Caco-2 (cell line): ENCODE data around the gene BEST1. TPM values are rescaled to one million over a fixed set of nuclear protein-coding genes. Genes with fewer than 3 reads are reported as not detected.

Source experiments
- BruUV-seq: library from RNA; stranded (reverse); fragments of 400-500 nt; replicated peaks from 2 replicates; lab custom pipeline; 2021; lab: Mats Ljungman, UMichigan
- CTCF ChIA-PET: fragments of 300-600 bp; sonication (Branson Sonifier 250); formaldehyde crosslinking; loops from one replicate; lab custom pipeline; 2022; ENCODE audit warnings: antibody characterized with exemption; lab: Charles Lee
- POLR2A ChIA-PET: fragments of 300-600 bp; sonication (Branson Sonifier 250); formaldehyde crosslinking; loops from one replicate; lab custom pipeline; 2022; ENCODE audit warnings: antibody characterized with exemption; lab: Charles Lee
- DNase-seq, 2 experiments: peaks; one replicate each; pipeline versions ENCODE4 v3.0.0 to v3.0.0-alpha.2; 2020 to 2022
- H3K27me3 ChIP-seq: replicated peaks from 2 replicates; pipeline ENCODE4 v1.6.0; 2011; ENCODE audit warnings: low read length; ENCODE audit not compliant: control insufficient read depth, insufficient read depth
- H3K36me3 ChIP-seq: 2 replicates; pipeline ENCODE4 v1.5.1; 2011; ENCODE audit warnings: low read length; ENCODE audit not compliant: control insufficient read depth, insufficient read depth
- H3K4me1 ChIP-seq: fragments of 250-450 bp; sonication (Bioruptor Pico); 2 replicates; pipeline ENCODE4 v1.5.1; 2020; ENCODE audit warnings: mild to moderate bottlenecking
- H3K4me3 ChIP-seq: 2 replicates; pipeline ENCODE4 v1.5.1; 2011; ENCODE audit warnings: low read depth, mild to moderate bottlenecking, control low read depth, low read length
- H3K9me3 ChIP-seq: fragments of 250-450 bp; sonication (Bioruptor Pico); 2 replicates; pipeline ENCODE4 v1.5.1; 2020; ENCODE audit warnings: mild to moderate bottlenecking, moderate library complexity
- H3K27ac Mint-ChIP-seq: one replicate; pipeline ENCODE4 v1.8.0; 2022; ENCODE audit warnings: mixed read lengths; ENCODE audit not compliant: unreplicated experiment
- H3K27me3 Mint-ChIP-seq: one replicate; pipeline ENCODE4 v1.8.0; 2022; ENCODE audit warnings: mixed read lengths; ENCODE audit not compliant: insufficient read depth, unreplicated experiment
- H3K36me3 Mint-ChIP-seq: one replicate; pipeline ENCODE4 v1.8.0; 2022; ENCODE audit warnings: mild to moderate bottlenecking, mixed read lengths; ENCODE audit not compliant: insufficient read depth, unreplicated experiment
- H3K4me1 Mint-ChIP-seq: one replicate; pipeline ENCODE4 v1.8.0; 2022; ENCODE audit warnings: low read depth, mixed read lengths; ENCODE audit not compliant: unreplicated experiment
- H3K4me3 Mint-ChIP-seq: one replicate; pipeline ENCODE4 v1.8.0; 2022; ENCODE audit warnings: mild to moderate bottlenecking, moderate library complexity, mixed read lengths; ENCODE audit not compliant: unreplicated experiment
- H3K9me3 Mint-ChIP-seq: one replicate; pipeline ENCODE4 v1.8.0; 2022; ENCODE audit warnings: mixed read lengths; ENCODE audit not compliant: unreplicated experiment
- intact Hi-C: fragments of 100-400 bp; cut with micrococcal nuclease; formaldehyde crosslinking; loops from one replicate; pipeline ENCODE4 v1.10.0; 2022; ENCODE audit not compliant: unreplicated experiment
- total RNA-seq: library from RNA; stranded (reverse); gene quantifications from 2 replicates; pipeline ENCODE4 v1.2.3, GENCODE V29; 2022
- TF ChIP-seq, protein P1 (sequence below), 2 experiments: fragments of 200-600 bp in 1 of 2; IDR thresholded peaks; 1 replicate in 1 of 2; 2 replicates in 1 of 2; pipeline versions ENCODE4 v1.5.1 to v1.8.0; 2011 to 2022; ENCODE audit warnings: antibody characterized with exemption in 1 of 2, control low read depth in 1 of 2, inconsistent platforms in 1 of 2, low read depth in 1 of 2, low read length in 1 of 2, mild to moderate bottlenecking in 1 of 2, moderate library complexity in 1 of 2; ENCODE audit not compliant: insufficient read depth in 1 of 2, severe bottlenecking in 1 of 2, unreplicated experiment in 1 of 2

The BEST1 gene
- total RNA-seq, 1 experiment from 2014 or later = 6.7 TPM

DNA sequence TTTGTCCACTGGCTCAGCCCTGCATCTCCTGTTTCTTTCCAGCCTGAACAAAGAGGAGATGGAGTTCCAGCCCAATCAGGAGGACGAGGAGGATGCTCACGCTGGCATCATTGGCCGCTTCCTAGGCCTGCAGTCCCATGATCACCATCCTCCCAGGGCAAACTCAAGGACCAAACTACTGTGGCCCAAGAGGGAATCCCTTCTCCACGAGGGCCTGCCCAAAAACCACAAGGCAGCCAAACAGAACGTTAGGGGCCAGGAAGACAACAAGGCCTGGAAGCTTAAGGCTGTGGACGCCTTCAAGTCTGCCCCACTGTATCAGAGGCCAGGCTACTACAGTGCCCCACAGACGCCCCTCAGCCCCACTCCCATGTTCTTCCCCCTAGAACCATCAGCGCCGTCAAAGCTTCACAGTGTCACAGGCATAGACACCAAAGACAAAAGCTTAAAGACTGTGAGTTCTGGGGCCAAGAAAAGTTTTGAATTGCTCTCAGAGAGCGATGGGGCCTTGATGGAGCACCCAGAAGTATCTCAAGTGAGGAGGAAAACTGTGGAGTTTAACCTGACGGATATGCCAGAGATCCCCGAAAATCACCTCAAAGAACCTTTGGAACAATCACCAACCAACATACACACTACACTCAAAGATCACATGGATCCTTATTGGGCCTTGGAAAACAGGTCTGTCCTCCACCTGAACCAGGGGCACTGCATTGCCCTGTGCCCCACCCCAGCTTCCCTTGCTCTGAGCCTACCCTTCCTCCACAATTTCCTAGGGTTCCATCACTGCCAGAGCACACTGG lies 12.3 kb downstream of the BEST1 start:
- Mint-ChIP-seq H3K27ac (peak overlapping the region; percentile 14), H3K27me3 (no peaks in the 10 kb centered on the region), H3K4me1 (peaks cover 7% of the 10 kb centered on the region), H3K36me3 (peaks cover 75% of the 10 kb centered on the region), H3K4me3 (no peak overlapping the region), H3K9me3 (no peaks in the 10 kb centered on the region)
- ChIA-PET CTCF (interaction anchor here (1.3 kb wide), 1 partner anchor 13 kb away, joined by 3 read pairs; no protein-coding TSS in a partner anchor), POLR2A (no interaction called here)
- peaks cover 10% of the 10 kb centered on the region for H3K36me3 ChIP-seq
- H3K27me3 ChIP-seq = no peaks in the 10 kb centered on the region
- BruUV-seq = no TSS peak
- TF ChIP-seq, protein P1, sequence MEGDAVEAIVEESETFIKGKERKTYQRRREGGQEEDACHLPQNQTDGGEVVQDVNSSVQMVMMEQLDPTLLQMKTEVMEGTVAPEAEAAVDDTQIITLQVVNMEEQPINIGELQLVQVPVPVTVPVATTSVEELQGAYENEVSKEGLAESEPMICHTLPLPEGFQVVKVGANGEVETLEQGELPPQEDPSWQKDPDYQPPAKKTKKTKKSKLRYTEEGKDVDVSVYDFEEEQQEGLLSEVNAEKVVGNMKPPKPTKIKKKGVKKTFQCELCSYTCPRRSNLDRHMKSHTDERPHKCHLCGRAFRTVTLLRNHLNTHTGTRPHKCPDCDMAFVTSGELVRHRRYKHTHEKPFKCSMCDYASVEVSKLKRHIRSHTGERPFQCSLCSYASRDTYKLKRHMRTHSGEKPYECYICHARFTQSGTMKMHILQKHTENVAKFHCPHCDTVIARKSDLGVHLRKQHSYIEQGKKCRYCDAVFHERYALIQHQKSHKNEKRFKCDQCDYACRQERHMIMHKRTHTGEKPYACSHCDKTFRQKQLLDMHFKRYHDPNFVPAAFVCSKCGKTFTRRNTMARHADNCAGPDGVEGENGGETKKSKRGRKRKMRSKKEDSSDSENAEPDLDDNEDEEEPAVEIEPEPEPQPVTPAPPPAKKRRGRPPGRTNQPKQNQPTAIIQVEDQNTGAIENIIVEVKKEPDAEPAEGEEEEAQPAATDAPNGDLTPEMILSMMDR (IDR thresholded peaks at IDR 0.05; ENCODE audit: insufficient read depth in 1 of 2, low read depth in 1 of 2, low read length in 1 of 2, severe bottlenecking in 1 of 2, unreplicated experiment in 1 of 2) = no peak
- intact Hi-C loops = no loop called here
- H3K4me1 ChIP-seq = peaks cover 29% of the 10 kb centered on the region
- no peaks in the 10 kb centered on the region for H3K9me3 ChIP-seq
- peak in 1 of 2 experiments; percentile 28 for DNase-seq
- no peak overlapping the region for H3K4me3 ChIP-seq

DNA sequence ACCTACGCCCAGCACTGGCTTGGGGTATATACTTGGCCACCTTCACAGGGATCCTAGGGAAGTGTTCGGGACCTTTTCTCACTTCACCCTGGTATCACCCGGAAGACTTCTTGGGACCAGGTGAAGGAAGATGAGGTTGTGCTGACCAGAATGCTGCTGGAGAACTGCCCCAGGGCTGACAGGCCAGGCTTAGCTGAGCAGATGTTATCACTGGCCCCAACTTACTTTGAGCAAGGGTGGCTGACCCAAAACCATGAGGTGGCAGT lies 12.8 kb downstream of the BEST1 start:
- H3K4me3 ChIP-seq = no peak overlapping the region
- peaks cover 29% of the 10 kb centered on the region for H3K4me1 ChIP-seq
- TF ChIP-seq, protein P1 (IDR thresholded peaks at IDR 0.05; ENCODE audit: insufficient read depth in 1 of 2, low read depth in 1 of 2, low read length in 1 of 2, severe bottlenecking in 1 of 2, unreplicated experiment in 1 of 2) = no peak
- no peak overlapping the region for H3K27ac Mint-ChIP-seq
- H3K9me3 Mint-ChIP-seq = no peaks in the 10 kb centered on the region
- POLR2A ChIA-PET = interaction anchor here (1.6 kb wide), 1 partner anchor 10 kb away, joined by 6 read pairs; no protein-coding TSS in a partner anchor
- intact Hi-C loops = no loop called here
- CTCF ChIA-PET = interaction anchor here (1.2 to 1.3 kb wide), 2 partner anchors 14 to 119 kb away, joined by 3 read pairs; no protein-coding TSS in a partner anchor
- BruUV-seq = no TSS peak
- H3K36me3 ChIP-seq = peaks cover 10% of the 10 kb centered on the region
- DNase-seq = peak in 1 of 2 experiments; percentile 48
- no peaks in the 10 kb centered on the region for H3K27me3 Mint-ChIP-seq
- H3K4me3 Mint-ChIP-seq = no peak overlapping the region
- H3K4me1 Mint-ChIP-seq = peaks cover 7% of the 10 kb centered on the region
- peaks cover 80% of the 10 kb centered on the region for H3K36me3 Mint-ChIP-seq
- no peaks in the 10 kb centered on the region for H3K9me3 ChIP-seq
- H3K27me3 ChIP-seq = no peaks in the 10 kb centered on the region

DNA sequence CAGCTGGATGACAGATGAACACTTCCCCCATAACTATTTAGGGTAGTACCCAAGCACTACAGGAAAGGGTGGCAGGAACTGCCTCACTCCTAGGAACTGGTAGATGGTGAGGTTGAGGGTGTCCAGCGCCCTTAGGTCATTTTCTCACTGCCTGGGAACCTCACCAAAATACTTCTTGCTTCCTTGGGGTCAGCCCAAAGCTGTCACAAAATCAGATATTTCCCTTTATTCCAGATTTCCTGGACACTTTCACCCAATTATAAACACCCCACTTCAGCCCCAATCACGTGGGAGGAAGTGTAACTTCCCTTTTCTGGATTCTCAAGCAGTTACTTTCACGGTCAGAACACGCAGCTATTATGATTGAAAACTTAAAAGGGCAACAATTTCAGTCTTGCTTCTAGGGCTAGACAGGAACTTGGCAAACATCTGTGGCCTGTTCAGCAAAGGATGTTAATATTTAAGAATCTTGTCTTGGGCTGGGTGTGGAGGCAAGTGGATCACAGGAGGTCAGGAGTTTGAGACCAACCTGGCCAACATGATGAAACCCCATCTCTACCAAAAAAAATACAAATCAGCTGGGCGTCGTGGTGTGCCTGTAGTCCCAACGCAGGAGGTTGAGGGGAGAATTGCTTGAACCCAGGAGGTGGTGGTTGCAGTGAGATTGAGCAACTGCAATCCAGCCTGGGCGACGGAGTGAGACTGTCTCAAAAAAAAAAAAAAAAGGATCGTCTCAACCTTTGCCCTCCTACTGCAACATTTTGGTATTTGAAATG lies 13.3 kb downstream of the BEST1 start:
- Mint-ChIP-seq H3K27ac (peak overlapping the region; percentile 19), H3K27me3 (no peaks in the 10 kb centered on the region), H3K9me3 (no peaks in the 10 kb centered on the region), H3K4me1 (peaks cover 7% of the 10 kb centered on the region), H3K4me3 (no peak overlapping the region), H3K36me3 (peaks cover 84% of the 10 kb centered on the region)
- intact Hi-C loops = no loop called here
- Histone ChIP-seq H3K4me3 (no peak overlapping the region), H3K36me3 (peaks cover 10% of the 10 kb centered on the region), H3K4me1 (peaks cover 30% of the 10 kb centered on the region), H3K27me3 (no peaks in the 10 kb centered on the region), H3K9me3 (no peaks in the 10 kb centered on the region)
- DNase-seq = peak in 1 of 2 experiments; percentile 21
- ChIA-PET POLR2A (interaction anchor here (1.6 kb wide), 1 partner anchor 9 kb away, joined by 6 read pairs; no protein-coding TSS in a partner anchor), CTCF (interaction anchor here (1.2 to 1.3 kb wide), 2 partner anchors 14 to 118 kb away, joined by 3 read pairs; no protein-coding TSS in a partner anchor)
- TF ChIP-seq, protein P1 (IDR thresholded peaks at IDR 0.05; ENCODE audit: insufficient read depth in 1 of 2, low read depth in 1 of 2, low read length in 1 of 2, severe bottlenecking in 1 of 2, unreplicated experiment in 1 of 2) = no peak
- no TSS peak for BruUV-seq
